ENCODE data around the gene PALM. TPM values are rescaled to one million over a fixed set of nuclear protein-coding genes. Genes with fewer than 3 reads are reported as not detected.
A peak's percentile ranks its signal among the peaks of the same experiment; 100 is the strongest.

Gene PALM
- total RNA-seq, 1 experiment from 2014 or later = 43.7 TPM

GRCh38 chr19:778910-779653, 70.3 kb downstream of the PALM start:
- CTCF ChIA-PET = no interaction called here
- no peak overlapping the region for H3K4me2 ChIP-seq (ENCODE audit: low read length)

GRCh38 chr19:780935-781334, 72.2 kb downstream of the PALM start:
- CTCF ChIA-PET = no interaction called here
- intact Hi-C loops (cut with micrococcal nuclease) = no loop called here
- no peaks in the 10 kb centered on the region for H3K79me2 ChIP-seq (ENCODE audit: insufficient read depth, low read length)
- no peak for TF ChIP-seq ATF3 (IDR thresholded peaks at IDR 0.05)
- no peak for TF ChIP-seq YY1 (IDR thresholded peaks at IDR 0.05; ENCODE audit: extremely low read depth, insufficient replicate concordance, low read depth, low read length)
- TF ChIP-seq REST (IDR thresholded peaks at IDR 0.05; ENCODE audit: low read depth) = no peak
- TF ChIP-seq SP1 (IDR thresholded peaks at IDR 0.05; ENCODE audit: low read depth) = no peak
- no peak for TF ChIP-seq ZBTB33 (IDR thresholded peaks at IDR 0.05; ENCODE audit: extremely low read depth, insufficient replicate concordance, low read length)
- no peak for TF ChIP-seq TCF7L2 (IDR thresholded peaks at IDR 0.05; ENCODE audit: borderline replicate concordance, extremely low read depth, insufficient read depth, insufficient read length)
- TF ChIP-seq RAD21 (IDR thresholded peaks at IDR 0.05; ENCODE audit: low read depth) = no peak
- TF ChIP-seq ZFX (IDR thresholded peaks at IDR 0.05) = no peak
- TF ChIP-seq EZH2phosphoT487 (IDR thresholded peaks at IDR 0.05; ENCODE audit: borderline replicate concordance) = no peak
- TF ChIP-seq FOSL1 (IDR thresholded peaks at IDR 0.05; ENCODE audit: low read depth) = no peak
- TF ChIP-seq SIN3A (IDR thresholded peaks at IDR 0.05; ENCODE audit: low read depth) = no peak

More at GRCh38 chr19:778910-779653, 70.3 kb downstream of the PALM start:
- no peaks in the 10 kb centered on the region for H3K9me2 ChIP-seq (ENCODE audit: insufficient read depth)
- no peaks in the 10 kb centered on the region for H4K20me1 ChIP-seq (ENCODE audit: insufficient read depth)
- TF ChIP-seq MAX (IDR thresholded peaks at IDR 0.05) (0 out of 2 replicates have a peak, but pooled peaks have one; percentile 40), ZNF274 (IDR thresholded peaks at IDR 0.05; ENCODE audit: low read depth, low read length) (no peak), SP1 (IDR thresholded peaks at IDR 0.05; ENCODE audit: low read depth) (no peak)
- DNase-seq (ENCODE audit: low read depth, low spot score) (no peak), ATAC-seq (no peak)
- no peaks in the 10 kb centered on the region for H3K9me3 ChIP-seq (ENCODE audit: control insufficient read depth in 1 of 2, insufficient read depth in 1 of 2, low read depth in 1 of 2, low read length in 2 of 2)
- no peaks in the 10 kb centered on the region for H3K79me2 ChIP-seq (ENCODE audit: insufficient read depth, low read length)
- H3K4me1 ChIP-seq (ENCODE audit: control insufficient read depth in 1 of 2, insufficient read depth in 2 of 2, low read length in 2 of 2) = peaks cover 21 to 29% of the 10 kb centered on the region in 2 experiments
- H3K4me3 ChIP-seq (replicated peaks in 1 of 2; ENCODE audit: low read depth in 1 of 2, low read length in 2 of 2) = no peak overlapping the region
- H3K9ac ChIP-seq (ENCODE audit: low read length) = no peak overlapping the region
- no peaks in the 10 kb centered on the region for H3K36me3 ChIP-seq (ENCODE audit: control insufficient read depth in 1 of 2, insufficient read depth in 2 of 2, low read length in 2 of 2)
- H2AFZ ChIP-seq (ENCODE audit: low read depth, low read length, poor library complexity, severe bottlenecking) = no peak overlapping the region
- H3K27me3 ChIP-seq (ENCODE audit: insufficient read depth, low read length) = no peaks in the 10 kb centered on the region
- RAD21 ChIA-PET (ENCODE audit: low non-redundant PET in 1 of 2, low total read pairs in 2 of 2, uncharacterized antibody in 2 of 2, unreplicated experiment in 2 of 2) = no interaction called here
- BruUV-seq (replicated peaks) = no TSS peak
- H3K27ac ChIP-seq (ENCODE audit: low read depth, low read length) = no peak overlapping the region
- POLR2A ChIA-PET = no interaction called here
- intact Hi-C loops (cut with micrococcal nuclease) = no loop called here

More at GRCh38 chr19:780935-781334, 72.2 kb downstream of the PALM start:
- peaks cover 30 to 38% of the 10 kb centered on the region in 2 experiments for H3K4me1 ChIP-seq (ENCODE audit: control insufficient read depth in 1 of 2, insufficient read depth in 2 of 2, low read length in 2 of 2)
- no peak overlapping the region for H3K4me2 ChIP-seq (ENCODE audit: low read length)
- ChIA-PET POLR2A (no interaction called here), RAD21 (ENCODE audit: low non-redundant PET in 1 of 2, low total read pairs in 2 of 2, uncharacterized antibody in 2 of 2, unreplicated experiment in 2 of 2) (no interaction called here)
- DNase-seq (ENCODE audit: low read depth, low spot score) (no peak), ATAC-seq (no peak)
- no peaks in the 10 kb centered on the region for H3K9me2 ChIP-seq (ENCODE audit: insufficient read depth)
- H2AFZ ChIP-seq (ENCODE audit: low read depth, low read length, poor library complexity, severe bottlenecking) = no peak overlapping the region
- no peak overlapping the region for H3K9ac ChIP-seq (ENCODE audit: low read length)
- H3K36me3 ChIP-seq (ENCODE audit: control insufficient read depth in 1 of 2, insufficient read depth in 2 of 2, low read length in 2 of 2) = no peaks in the 10 kb centered on the region
- H4K20me1 ChIP-seq (ENCODE audit: insufficient read depth) = no peaks in the 10 kb centered on the region
- H3K4me3 ChIP-seq (replicated peaks in 1 of 2; ENCODE audit: low read depth in 1 of 2, low read length in 2 of 2) = no peak overlapping the region
- BruUV-seq (replicated peaks) = no TSS peak
- no peak overlapping the region for H3K27ac ChIP-seq (ENCODE audit: low read depth, low read length)
- no peaks in the 10 kb centered on the region for H3K9me3 ChIP-seq (ENCODE audit: control insufficient read depth in 1 of 2, insufficient read depth in 1 of 2, low read depth in 1 of 2, low read length in 2 of 2)
- no peaks in the 10 kb centered on the region for H3K27me3 ChIP-seq (ENCODE audit: insufficient read depth, low read length)
